ENCODE data around the gene KLHL22. TPM values are rescaled to one million over a fixed set of nuclear protein-coding genes. Genes with fewer than 3 reads are reported as not detected.

KLHL22 gene
- total RNA-seq, 1 donor from 2014 or later, result 44.7 TPM

DNA sequence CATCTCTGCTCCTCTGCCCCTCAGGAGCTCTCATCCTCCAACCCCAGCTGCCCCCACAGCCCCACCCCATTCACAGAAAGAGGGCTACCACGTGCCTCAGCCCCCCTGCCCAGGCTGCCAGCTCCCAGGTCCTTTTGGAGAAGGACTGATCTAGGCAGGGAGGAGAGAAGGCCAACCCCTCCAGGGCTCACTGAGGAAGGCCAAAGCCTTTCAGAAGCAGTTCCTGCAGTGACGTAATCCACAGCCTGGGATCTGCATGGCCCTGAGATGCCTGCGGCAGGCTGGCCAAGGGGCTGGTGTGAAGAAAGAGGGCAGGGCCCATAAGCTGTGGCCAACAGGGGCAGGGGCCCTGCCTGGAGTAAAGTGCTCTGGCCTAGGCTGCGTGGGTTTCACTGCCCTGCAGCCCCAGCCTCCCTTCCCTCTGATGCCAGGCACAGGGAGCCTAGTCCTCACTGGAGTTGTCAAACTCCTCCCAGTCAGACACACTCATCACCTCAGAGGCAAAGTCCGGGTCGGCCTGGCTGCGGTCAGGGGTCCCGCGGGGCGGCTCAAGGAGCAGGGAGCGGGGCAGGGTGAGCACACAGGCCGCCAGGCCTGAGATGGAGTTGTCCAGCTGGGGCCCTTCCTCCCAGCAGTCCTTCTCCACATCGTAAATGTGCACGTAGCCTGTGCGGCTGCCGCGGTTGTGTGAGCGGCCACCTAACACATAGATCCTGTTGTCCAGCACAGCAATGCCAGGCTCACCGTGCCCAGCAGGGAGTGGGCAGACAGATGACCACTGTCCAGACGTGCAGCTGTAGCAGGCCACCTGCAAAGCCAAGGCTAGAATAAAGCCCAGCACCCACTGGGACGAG, 53.7 kb downstream of the KLHL22 start:
- DNase-seq (ENCODE audit: extremely low spot score, unreplicated experiment), result no peak
- no peak overlapping the region for H3K4me3 Mint-ChIP-seq (ENCODE audit: unreplicated experiment)
- no peaks in the 10 kb centered on the region for H3K27me3 Mint-ChIP-seq (ENCODE audit: unreplicated experiment)
- no peaks in the 10 kb centered on the region for H3K9me3 Mint-ChIP-seq (ENCODE audit: unreplicated experiment)
- H3K27ac Mint-ChIP-seq (ENCODE audit: unreplicated experiment), result no peak overlapping the region
- H3K4me1 Mint-ChIP-seq (ENCODE audit: unreplicated experiment), result peaks cover 36% of the 10 kb centered on the region
- peaks cover 19% of the 10 kb centered on the region for H3K36me3 Mint-ChIP-seq (ENCODE audit: unreplicated experiment)
- TF ChIP-seq, protein P1, sequence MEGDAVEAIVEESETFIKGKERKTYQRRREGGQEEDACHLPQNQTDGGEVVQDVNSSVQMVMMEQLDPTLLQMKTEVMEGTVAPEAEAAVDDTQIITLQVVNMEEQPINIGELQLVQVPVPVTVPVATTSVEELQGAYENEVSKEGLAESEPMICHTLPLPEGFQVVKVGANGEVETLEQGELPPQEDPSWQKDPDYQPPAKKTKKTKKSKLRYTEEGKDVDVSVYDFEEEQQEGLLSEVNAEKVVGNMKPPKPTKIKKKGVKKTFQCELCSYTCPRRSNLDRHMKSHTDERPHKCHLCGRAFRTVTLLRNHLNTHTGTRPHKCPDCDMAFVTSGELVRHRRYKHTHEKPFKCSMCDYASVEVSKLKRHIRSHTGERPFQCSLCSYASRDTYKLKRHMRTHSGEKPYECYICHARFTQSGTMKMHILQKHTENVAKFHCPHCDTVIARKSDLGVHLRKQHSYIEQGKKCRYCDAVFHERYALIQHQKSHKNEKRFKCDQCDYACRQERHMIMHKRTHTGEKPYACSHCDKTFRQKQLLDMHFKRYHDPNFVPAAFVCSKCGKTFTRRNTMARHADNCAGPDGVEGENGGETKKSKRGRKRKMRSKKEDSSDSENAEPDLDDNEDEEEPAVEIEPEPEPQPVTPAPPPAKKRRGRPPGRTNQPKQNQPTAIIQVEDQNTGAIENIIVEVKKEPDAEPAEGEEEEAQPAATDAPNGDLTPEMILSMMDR (IDR thresholded peaks at IDR 0.05), result no peak

DNA sequence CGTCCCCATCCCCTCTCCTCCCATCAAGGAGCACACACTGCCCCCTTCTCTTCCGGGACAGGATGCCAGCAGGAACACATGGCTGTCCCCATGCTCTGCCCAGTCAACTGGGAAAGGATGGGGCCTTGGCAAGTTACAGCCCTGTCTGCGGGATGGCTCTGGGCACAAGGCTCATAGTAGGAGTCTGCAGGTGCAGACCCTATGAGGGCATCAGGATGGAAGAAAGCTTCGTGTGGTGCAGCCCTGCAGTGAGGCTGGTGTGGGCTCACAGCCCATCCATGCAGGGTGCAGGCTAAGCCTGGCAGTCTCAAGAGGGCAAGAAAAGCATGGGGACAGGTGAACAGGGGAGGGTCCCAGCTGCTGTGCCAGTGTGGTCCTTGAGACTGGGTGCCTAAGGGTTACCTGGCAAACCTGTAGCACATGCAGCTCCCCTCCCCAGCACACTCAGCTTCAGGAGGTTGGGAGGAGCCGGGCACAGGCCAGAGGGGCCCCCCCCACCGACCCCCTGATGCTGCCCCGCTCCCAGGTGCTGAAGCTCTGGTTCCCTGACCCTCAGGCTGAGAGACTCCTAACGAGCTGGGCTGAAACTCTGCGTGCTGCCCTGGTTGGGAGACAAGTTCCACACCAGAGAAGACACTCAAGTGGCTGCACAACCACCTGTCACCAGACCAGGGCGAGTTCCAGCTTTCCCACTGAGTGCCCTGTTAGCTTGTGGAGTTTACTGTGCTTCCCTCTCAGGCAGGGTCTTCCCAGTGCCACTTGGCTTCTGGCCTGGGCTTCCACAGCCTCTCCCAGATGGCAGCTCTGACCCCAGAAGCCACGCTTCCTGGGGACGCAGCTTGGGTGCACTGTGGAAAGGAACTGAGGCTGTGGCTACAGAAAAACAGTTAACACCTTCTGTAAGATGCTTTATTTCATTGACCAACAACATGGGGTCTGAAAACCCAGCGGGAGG, 54.7 kb downstream of the KLHL22 start:
- no peak overlapping the region for H3K4me3 Mint-ChIP-seq (ENCODE audit: unreplicated experiment)
- no peaks in the 10 kb centered on the region for H3K27me3 Mint-ChIP-seq (ENCODE audit: unreplicated experiment)
- peaks cover 19% of the 10 kb centered on the region for H3K36me3 Mint-ChIP-seq (ENCODE audit: unreplicated experiment)
- TF ChIP-seq, protein P1 (IDR thresholded peaks at IDR 0.05), result no peak
- no peak for DNase-seq (ENCODE audit: extremely low spot score, unreplicated experiment)
- H3K4me1 Mint-ChIP-seq (ENCODE audit: unreplicated experiment), result peaks cover 37% of the 10 kb centered on the region
- no peak overlapping the region for H3K27ac Mint-ChIP-seq (ENCODE audit: unreplicated experiment)
- no peaks in the 10 kb centered on the region for H3K9me3 Mint-ChIP-seq (ENCODE audit: unreplicated experiment)

DNA sequence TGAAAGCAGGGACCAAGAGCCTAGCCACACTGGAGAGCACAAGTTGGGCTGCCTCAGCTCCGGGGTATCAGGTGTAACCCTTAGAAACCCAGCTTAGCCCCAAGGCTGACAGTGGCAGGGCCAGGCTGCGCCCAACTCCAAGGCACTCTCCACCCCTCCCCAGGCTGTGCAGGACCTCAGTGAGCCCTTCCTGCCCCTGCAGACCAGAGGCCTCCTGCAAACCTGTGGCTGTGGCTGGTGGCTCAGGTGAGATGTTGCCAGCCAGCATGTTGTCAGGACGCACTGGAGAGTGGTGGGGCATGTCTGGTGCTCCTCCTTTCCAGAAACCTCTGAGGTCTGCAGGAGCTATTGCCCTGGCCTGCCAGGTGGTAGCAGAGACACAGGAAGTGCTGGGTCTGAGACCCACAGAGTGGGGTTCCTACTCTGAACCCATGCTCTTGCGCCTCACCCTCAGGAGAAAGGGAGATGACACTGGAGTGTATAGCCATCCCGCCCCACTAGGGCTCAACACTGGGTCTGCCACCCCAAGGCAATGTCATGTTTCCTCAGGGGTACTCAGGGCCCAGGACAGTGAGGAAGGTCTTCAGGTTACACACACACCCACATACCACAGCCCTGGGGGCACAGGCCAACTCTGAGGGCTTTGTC, 55.5 kb downstream of the KLHL22 start:
- no peak for DNase-seq (ENCODE audit: extremely low spot score, unreplicated experiment)
- Mint-ChIP-seq H3K4me1 (ENCODE audit: unreplicated experiment) (peaks cover 46% of the 10 kb centered on the region), H3K27me3 (ENCODE audit: unreplicated experiment) (no peaks in the 10 kb centered on the region), H3K27ac (ENCODE audit: unreplicated experiment) (no peak overlapping the region), H3K9me3 (ENCODE audit: unreplicated experiment) (no peaks in the 10 kb centered on the region), H3K36me3 (ENCODE audit: unreplicated experiment) (peaks cover 19% of the 10 kb centered on the region), H3K4me3 (ENCODE audit: unreplicated experiment) (no peak overlapping the region)
- TF ChIP-seq, protein P1 (IDR thresholded peaks at IDR 0.05), result no peak

DNA sequence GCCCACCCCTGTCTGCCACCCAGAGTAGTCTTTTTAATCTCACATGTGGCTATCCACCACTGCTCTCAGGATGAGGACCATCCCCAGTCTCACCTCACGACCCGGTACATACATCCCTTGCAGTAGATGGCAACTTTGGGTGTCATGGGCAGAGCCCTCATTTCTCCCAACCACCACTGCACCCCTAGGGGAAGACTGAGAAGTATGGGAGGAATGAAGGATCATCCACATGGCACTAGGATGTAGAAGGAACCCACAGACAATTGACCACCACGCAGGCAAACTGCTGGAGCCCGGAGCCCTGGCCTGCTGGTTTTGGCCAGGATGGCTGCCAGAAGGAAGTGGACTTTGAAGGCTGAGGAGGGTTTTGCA, 56.1 kb downstream of the KLHL22 start:
- TF ChIP-seq, protein P1 (IDR thresholded peaks at IDR 0.05), result no peak
- peak overlapping the region; percentile 50 for H3K27ac Mint-ChIP-seq (ENCODE audit: unreplicated experiment)
- no peaks in the 10 kb centered on the region for H3K27me3 Mint-ChIP-seq (ENCODE audit: unreplicated experiment)
- no peak for DNase-seq (ENCODE audit: extremely low spot score, unreplicated experiment)
- peaks cover 51% of the 10 kb centered on the region for H3K4me1 Mint-ChIP-seq (ENCODE audit: unreplicated experiment)
- H3K9me3 Mint-ChIP-seq (ENCODE audit: unreplicated experiment), result no peaks in the 10 kb centered on the region
- no peak overlapping the region for H3K4me3 Mint-ChIP-seq (ENCODE audit: unreplicated experiment)
- H3K36me3 Mint-ChIP-seq (ENCODE audit: unreplicated experiment), result peaks cover 17% of the 10 kb centered on the region

Measured in osteocyte (in vitro differentiated cells).